ENCODE results near the gene TFDP2. TPM values are rescaled to one million over a fixed set of nuclear protein-coding genes. Genes with fewer than 3 reads are reported as not detected.
"Not testable (repeated sequence)": the region's sequence is repeated elsewhere in the genome, so short reads cannot be mapped to it uniquely, and the experiment has no call there.

Gene TFDP2
- total and polyA plus RNA-seq, 2 of the 8 experiments (the other 6 are each of a cell fraction or from before 2014, with no cell fraction given), result 41.1 to 119 TPM

- CTCF ChIA-PET (ENCODE audit: partially characterized antibody), result interaction anchor here (1.1 kb wide), 1 partner anchor 13 kb away, joined by 4 read pairs; no protein-coding TSS in a partner anchor
- H2BK5ac ChIP-seq (ENCODE audit: low read depth, low read length); H4K5ac ChIP-seq (ENCODE audit: insufficient read length, low read depth, low read length); H3K79me1 ChIP-seq (ENCODE audit: low read depth, low read length); H2BK12ac ChIP-seq (ENCODE audit: low read depth, low read length); H3K9ac ChIP-seq (replicated peaks in 1 of 4; ENCODE audit: extremely low read depth in 1 of 4, low read depth in 3 of 4, low read length in 3 of 4); H3K4me1 ChIP-seq (replicated peaks in 1 of 4; ENCODE audit: control insufficient read depth in 3 of 4, insufficient read depth in 4 of 4, low read length in 3 of 4); H3K27me3 ChIP-seq (replicated peaks in 1 of 4; ENCODE audit: control insufficient read depth in 3 of 4, extremely low read depth in 1 of 4, insufficient read depth in 3 of 4, low read length in 3 of 4); H2BK20ac ChIP-seq (ENCODE audit: low read length); H3K23me2 ChIP-seq (ENCODE audit: low read depth, low read length); H3K79me2 ChIP-seq (ENCODE audit: control insufficient read depth in 1 of 2, insufficient read depth in 2 of 2, low read length in 2 of 2); H3K4me2 ChIP-seq (ENCODE audit: insufficient read depth in 1 of 2, low read depth in 2 of 2, low read length in 2 of 2); H3K56ac ChIP-seq (replicated peaks; ENCODE audit: insufficient read length, low read depth, low read length); H3K9me3 ChIP-seq (ENCODE audit: insufficient read depth in 2 of 2, low read depth in 1 of 2, low read length in 1 of 2); H3K27ac ChIP-seq (ENCODE audit: low read depth, low read length); POLR2A ChIA-PET (ENCODE audit: partially characterized antibody); H3K18ac ChIP-seq (ENCODE audit: extremely low read depth, low read length); H3K23ac ChIP-seq (ENCODE audit: insufficient read length); H3K4me3 ChIP-seq (ENCODE audit: extremely low read depth in 1 of 4, insufficient read depth in 2 of 4, low read depth in 3 of 4, low read length in 4 of 4); H2AFZ ChIP-seq (ENCODE audit: low read length); H3K4ac ChIP-seq (replicated peaks; ENCODE audit: insufficient read length, low read depth, low read length); FAIRE-seq; H4K91ac ChIP-seq (replicated peaks; ENCODE audit: insufficient read length, low read length); H4K8ac ChIP-seq (ENCODE audit: extremely low read depth, insufficient read depth, low read length); H2BK15ac ChIP-seq (ENCODE audit: low read length); H3K14ac ChIP-seq (ENCODE audit: insufficient read length); H4K20me1 ChIP-seq (replicated peaks in 1 of 2; ENCODE audit: control insufficient read depth in 1 of 2, insufficient read depth in 2 of 2, low read length in 2 of 2); H2AK5ac ChIP-seq (ENCODE audit: low read depth, low read length); H2BK120ac ChIP-seq (replicated peaks; ENCODE audit: low read depth, low read length); DNase-seq (ENCODE audit: low read depth in 1 of 2, low spot score in 2 of 2): not testable (repeated sequence)
- WGBS, 2 experiments (ENCODE audit: extremely low coverage in 1 of 2, insufficient coverage in 1 of 2, insufficient read length in 1 of 2, insufficient replicate concordance in 2 of 2, low coverage in 1 of 2, low lambda C conversion rate in 2 of 2, missing lambda C conversion rate in 1 of 2), result 99% methylated on average over 7 of the region's 8 CpGs; no CpG with 5 or more reads in 1 of the 2 experiments
- peaks cover 5 to 61% (median 14%) of the 10 kb centered on the region in 4 experiments for H3K36me3 ChIP-seq (ENCODE audit: control insufficient read depth in 2 of 4, insufficient read depth in 4 of 4, low read length in 3 of 4)
These were observed 174.6 kb downstream of the TFDP2 start for GRCh38 chr3:141974777-141975176.

Data from H1 (cell line).